Right ventricle myocardium inferior (tissue), 1 donor: Measurements from ENCODE around the gene LIPG. TPM values are rescaled to one million over a fixed set of nuclear protein-coding genes. Genes with fewer than 3 reads are reported as not detected.
A peak's percentile ranks its signal among the peaks of the same experiment; 100 is the strongest.

Experiments used
- ATAC-seq: fragments of 200-7000 bp; cut with Tn5 transposase; one replicate; pipeline ENCODE4 v1.9.1; 2020; ENCODE audit warnings: mild to moderate bottlenecking, moderate library complexity
- DNase-seq: peaks from one replicate; pipeline ENCODE4 v3.0.0; 2021; ENCODE audit errors: missing footprints
- intact Hi-C: fragments of 100-400 bp; cut with DNase I; formaldehyde crosslinking; loops from one replicate; pipeline ENCODE4 v1.11.0; 2022
- total RNA-seq: library from RNA; stranded (reverse); fragmentation: NEBNext Ultra II Directional; extraction: Animal tissue kit (Norgen Biotek cat#: 25700); gene quantifications from one replicate; pipeline ENCODE4 v1.2.1, GENCODE V29; 2021
- donor health status: DM: no; HTN: yes; CAD: no; lungs with severe emphysema.

Gene LIPG
- total RNA-seq, 1 donor from 2014 or later, result not detected

DNA sequence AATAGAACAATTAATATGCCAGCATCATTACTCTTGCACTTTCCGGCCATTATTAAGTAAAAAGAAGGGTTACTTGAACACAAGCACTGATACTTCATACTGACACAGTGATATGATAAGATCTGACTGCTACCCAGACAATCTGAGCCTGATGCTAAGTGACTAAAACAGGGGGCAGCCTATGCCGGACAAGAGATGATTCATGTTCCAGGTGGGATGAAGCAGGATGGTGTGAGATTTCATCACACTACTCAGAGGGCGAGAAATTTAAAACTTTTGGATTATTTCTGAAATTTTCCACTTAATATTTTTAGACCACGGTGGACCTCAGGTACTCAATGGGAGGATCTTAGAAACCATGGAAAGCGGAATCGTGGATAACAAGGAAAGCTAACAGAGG, 61.7 kb downstream of the LIPG start:
- intact Hi-C loops, result no loop called here
- DNase-seq, result no peak
- no peak for ATAC-seq

DNA sequence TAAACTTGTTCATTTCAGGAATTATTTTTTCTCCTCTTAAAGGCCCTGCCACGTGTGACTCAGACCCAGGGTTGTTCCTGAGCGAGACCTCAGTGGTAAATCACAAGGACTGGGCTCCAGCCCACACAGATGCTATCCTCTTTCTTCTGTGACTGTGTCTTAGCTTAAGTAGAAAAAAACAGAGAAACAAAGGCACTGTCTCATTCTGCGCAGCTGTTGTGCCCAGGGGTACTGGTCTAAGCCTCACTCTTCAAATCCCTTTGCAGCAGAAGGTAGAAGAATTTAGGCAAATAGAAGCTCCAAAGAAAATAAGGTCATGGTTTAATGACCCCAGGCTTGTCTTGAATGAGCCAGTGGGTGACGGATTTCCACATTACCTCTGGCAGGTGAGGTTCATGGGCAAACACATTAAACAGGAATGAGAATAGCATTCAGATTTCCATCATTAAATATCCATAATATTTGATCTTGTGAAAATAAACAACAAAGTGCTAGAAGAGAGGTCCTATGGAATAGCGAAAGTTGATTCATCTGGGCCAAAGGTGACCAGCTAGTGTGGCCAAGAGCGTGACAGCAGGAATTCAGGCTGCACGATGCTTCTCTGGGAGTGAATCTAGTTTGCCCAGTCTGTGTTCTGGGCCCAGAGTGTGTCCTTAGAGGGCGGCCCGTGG, 63.3 kb downstream of the LIPG start:
- intact Hi-C loops, result no loop called here
- no peak for DNase-seq
- no peak for ATAC-seq

DNA sequence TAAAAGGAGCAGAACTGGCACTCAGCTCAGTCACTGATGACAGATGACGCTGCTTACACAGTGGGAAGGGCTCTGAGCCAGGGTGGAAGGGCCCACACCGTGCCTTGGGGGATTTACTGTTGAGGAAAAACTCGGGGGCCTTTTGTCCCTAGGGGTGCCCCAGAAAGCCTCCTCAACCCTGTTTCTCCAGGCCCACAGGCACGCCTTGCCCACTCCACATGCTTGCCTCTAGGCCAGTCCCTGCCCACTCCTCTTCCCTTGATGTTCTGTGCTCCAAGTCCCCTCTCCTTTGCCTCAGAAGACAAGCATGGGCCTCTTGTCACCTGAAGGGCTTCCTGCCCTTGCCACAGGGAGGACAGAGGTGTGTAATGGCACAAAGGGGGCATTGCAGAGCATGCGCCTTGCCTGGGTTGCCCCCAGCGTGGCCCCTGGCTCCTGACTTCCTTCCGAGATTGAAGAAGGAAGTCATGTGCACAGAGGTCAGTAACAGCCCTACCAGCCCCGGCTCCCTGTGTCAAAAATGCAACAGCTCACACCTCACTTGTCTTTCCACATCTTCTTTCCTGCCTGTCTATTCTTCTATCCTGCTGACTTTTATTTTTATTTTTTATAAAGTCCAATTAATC, 65.1 kb downstream of the LIPG start:
- ATAC-seq (no peak), DNase-seq (no peak)
- intact Hi-C loops, result no loop called here

DNA sequence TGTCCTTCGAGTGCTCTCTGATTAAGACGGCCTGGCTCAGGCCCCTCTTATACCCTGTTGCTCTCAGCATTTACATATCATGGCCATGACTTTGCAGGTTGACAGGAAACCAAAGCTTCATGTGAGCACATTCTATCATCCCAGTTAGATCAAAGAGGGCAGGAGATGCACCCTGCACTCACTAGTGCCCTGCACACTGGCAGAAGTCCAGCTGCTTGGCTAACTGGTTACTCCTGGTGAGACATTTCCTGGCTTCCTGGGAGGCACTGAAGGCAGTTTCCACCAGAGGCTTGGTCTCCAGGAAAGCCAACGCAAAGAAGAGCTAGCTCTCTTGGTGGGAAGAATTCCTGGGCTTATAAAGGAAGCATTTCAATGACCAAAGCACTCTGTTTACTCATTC, 66.3 kb downstream of the LIPG start:
- intact Hi-C loops, result no loop called here
- ATAC-seq (no peak), DNase-seq (no peak)

DNA sequence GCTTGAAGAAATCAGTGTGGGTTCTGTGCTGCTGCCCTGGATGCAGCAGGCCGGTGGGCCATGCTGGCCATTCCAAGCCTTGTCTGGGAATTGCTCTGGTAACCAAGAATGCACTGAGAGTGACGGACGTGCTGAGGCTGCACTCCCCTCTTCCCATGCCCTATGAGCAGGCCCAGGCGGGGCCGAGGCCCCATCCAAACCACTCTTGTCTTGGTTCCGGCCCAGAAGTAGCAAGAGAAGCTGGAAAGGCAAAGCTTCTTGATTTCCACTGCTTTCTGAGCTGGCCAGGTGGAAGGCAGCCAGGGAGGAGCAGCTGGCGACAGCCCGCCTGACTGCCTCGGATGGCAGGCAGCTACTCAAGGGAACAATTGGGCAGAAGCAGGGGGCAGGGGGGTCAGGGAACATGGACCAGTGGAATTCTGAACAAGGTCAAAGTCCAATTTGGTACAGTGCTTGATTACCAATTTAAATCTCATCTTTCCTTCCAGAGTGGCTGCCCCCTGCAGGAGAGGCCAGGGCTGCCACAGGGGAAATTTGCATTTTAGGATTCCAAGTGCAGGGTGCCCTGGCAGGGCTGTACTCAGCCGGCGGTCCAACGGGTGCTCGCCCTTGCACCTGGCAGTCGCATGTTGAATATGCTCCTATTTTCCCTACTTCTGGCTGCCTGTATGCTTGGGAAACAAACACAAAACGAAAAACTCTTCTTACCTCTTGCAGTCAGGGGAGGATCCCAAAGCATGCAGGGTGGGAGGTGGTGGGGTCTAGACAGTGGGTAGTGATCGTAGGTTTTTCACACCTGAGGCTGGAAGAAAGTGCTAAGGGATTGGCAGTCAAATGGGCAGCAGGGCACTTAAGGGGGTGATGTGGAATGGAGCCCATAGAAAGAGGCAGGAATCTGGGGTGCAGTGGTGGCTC, 67.3 kb downstream of the LIPG start:
- DNase-seq, result no peak

DNA sequence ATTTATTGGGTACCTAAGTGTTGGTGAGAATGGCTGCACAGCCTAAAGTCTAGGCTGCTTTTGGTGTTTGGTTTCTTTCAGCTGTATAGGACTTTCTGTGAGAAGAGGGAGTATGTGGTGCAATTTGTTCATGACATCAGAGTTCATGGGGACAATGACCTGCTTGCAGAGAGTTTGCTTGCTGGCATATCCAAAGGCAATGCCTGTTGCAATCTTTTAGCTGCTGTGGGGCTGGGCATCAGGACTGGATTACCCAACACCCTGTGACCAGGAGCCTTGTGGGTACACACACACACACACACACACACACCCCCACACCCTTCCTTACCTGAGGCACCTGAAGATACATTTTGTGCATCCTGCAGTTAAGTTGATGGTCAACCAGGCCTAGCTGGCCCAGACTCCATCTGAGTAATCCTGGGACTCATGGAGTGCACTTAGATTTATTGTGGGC, 68.4 kb downstream of the LIPG start:
- peak; percentile 19 for ATAC-seq
- DNase-seq, result no peak
- intact Hi-C loops, result no loop called here

More for the DNA sequence above, 67.3 kb downstream of the LIPG start:
- intact Hi-C loops, result no loop called here
- peak; percentile 58 for ATAC-seq

DNA sequence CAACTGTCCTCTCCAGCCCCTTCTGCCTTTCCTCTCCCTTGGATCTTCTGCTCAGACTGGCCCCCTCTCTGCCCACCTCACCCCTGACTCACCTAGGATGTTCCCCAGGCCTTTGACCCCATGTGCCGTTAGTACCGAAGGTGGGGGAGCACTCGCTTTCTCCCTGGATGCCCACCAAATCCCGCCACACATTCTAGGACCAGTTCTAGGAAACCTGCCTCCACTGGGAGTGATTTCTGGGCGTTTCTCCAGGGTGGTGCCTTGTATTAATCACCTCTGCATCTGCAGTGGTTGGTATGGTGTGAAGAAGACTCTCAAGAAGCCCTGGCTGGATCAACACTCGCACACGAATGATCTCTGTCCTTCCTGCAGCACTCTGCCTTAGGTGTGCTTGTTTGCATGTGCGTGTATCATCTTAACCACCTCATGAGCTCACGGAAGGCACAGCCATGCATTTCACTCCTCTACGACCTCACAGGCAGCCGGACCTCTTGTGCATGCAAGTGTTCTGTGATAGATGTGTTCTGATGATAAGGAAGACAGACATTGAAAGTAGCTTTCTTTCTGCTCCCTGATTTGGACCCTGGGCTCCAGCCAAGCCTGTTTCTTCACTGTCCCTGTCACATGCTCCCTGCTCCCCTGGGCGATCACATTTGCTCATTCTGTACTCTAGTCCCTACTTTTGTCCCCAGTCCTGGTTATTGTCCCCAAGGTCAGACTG, 69.4 kb downstream of the LIPG start:
- ATAC-seq, result no peak

DNA sequence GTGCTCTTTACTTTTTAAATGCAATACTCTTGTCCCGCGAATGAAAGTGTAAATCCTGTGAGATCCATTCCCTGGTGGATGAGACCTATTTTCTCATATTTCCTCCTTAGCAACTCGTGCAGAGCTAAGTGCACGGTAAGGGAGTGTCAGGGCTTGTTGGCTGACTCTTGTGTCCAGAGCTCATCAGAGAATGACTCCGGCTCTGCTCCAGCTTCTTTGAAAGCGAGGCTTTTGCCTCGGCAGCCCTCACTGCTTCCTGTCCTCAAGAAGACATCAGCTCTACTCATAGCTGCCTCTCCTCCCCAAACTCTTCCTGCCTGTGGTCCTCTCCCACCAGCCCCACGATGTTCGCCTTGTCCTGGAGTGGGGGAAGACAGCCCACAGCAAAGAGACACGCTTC, 70.7 kb downstream of the LIPG start:
- ATAC-seq, result peak; percentile 34
- DNase-seq, result no peak
- intact Hi-C loops, result no loop called here

More for the DNA sequence above, 69.4 kb downstream of the LIPG start:
- intact Hi-C loops, result no loop called here
- DNase-seq, result no peak

DNA sequence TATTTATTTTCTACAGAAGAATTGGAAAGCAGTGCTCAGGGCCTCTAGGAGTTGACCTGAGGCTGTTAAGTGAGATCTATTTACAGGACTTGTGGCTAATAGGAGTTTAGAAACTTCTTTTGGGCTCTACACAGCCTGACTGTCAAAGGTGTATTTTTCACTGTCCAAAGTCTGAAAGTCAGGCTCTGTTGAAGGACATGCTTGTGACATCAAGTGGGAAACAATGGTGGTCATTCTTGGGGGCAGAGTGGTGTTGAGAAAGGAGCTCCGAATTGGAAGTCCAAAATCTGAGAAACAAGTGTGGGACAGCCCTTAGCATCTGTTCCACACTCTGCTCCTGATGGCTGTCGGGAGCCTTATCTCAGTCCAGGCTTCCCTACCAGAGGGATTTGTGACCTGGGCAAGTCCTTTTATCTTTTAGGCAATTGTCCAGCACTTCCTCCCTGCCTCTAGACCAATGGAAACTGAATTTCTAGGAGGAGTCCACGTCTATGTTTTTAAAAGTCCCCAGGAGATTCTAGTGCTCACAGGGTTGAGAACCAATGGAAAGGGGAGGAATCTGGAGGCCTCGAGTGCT, 76.4 kb downstream of the LIPG start:
- ATAC-seq (no peak), DNase-seq (no peak)
- intact Hi-C loops, result no loop called here

DNA sequence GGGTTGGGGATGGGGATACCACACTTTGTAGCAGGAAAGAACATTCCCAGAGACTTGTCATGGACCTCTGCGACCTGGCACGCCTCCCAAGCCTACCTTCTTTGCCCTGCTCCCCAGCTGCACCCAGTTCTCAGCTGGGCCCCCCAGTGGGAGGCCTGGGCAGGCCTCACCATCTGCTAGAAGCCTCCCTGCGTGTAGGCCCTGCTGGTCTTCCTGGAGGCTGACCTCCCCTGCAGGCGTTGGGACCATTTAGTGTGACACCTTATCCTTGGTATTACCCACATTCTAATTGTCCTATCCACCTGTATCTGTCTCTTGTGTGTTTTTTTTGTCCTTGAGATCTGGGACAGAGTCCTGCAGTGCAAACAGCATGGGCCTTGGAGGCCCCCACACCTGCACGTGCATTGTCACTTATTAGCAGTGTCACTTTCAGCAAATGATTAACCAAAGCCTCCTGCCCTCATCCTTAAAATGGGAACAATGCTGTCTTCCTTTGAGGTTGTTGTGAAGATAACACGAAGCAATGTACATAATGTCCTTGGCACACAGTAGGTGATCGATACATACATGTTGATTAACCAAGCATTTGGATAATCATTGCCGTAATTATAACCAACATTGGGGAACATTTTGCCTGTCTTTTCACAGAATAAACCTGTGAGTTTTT, 77.2 kb downstream of the LIPG start:
- no peak for ATAC-seq
- intact Hi-C loops, result no loop called here
- no peak for DNase-seq

DNA sequence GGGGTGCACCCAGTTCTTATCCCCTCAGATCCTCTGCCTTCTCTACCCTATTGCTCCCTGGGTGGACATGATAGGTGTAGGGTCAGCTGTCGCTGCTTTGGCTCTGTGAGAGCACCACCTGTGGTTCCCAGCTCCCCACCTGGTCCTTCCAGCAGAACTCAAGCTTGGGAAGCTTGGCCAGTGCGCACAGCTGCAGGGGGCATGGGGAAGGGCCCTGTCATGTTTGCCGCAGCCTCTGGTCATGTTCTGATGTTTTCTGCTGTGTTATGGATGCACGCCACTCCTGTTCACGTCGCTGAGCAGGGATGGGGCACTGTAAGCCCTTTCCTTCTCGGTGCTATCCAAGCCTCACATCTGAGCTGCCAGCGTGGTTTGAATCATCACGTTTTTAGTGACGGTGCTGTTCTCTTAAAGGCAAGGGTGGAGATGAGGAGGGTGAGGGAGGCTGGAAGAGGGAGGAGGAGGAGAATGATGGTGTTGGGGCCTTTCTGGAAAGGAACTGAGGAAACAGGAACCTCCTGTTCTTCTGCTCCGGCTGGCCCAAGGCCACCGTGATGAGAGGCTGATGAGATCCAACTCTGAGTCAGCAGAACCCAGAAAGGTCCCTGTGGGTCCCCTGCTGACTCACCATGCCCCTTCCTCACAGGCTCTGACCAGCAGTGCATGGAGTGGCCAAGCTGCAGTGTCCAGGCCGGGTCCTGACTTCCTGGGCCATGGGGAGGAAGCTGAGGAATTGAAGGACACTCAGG, 78.0 kb downstream of the LIPG start:
- peak; percentile 64 for ATAC-seq

DNA sequence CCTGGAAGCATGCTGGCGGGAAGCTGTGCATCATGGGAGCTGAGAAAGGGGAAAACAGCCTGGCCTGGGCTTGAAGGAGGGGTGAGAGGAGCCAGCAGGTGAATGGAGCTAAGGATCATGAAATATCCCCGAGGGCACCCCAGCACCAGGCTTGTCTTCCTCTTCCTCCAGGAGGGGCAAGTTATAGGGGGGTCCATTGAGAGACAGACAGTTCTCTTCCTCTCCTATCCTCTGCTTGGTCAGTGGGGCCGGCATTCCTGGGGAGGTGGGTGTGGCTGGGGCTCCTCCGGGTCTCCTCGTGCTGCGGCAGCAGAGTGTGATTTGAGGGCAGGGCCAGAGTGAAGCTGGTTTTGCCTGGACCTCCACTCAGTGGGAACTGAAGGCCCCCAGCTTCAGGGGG, 78.9 kb downstream of the LIPG start:
- intact Hi-C loops, result no loop called here

More for the DNA sequence above, 78.0 kb downstream of the LIPG start:
- intact Hi-C loops, result no loop called here
- no peak for DNase-seq

DNA sequence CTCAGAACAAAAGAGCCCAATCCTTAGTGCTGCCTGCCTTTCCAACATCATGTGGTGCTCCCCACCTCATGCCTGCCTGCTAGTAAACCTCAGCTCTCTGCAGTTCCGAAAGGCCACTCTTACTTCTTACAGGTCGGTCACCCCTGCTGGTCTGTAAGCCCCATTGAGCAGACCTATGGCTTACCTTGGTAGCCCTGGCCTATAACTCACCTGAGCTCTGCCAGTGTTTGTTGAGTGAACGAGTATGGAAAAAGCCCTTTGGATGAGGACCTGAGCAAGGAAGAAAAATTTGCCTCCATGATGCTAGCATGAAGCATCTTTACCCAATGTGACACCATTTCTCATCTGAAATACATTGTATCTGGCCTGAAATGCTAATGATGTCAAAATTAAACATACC, 83.3 kb downstream of the LIPG start:
- ATAC-seq, result no peak
- intact Hi-C loops, result no loop called here
- DNase-seq, result no peak

More for the DNA sequence above, 78.9 kb downstream of the LIPG start:
- no peak for DNase-seq
- no peak for ATAC-seq

DNA sequence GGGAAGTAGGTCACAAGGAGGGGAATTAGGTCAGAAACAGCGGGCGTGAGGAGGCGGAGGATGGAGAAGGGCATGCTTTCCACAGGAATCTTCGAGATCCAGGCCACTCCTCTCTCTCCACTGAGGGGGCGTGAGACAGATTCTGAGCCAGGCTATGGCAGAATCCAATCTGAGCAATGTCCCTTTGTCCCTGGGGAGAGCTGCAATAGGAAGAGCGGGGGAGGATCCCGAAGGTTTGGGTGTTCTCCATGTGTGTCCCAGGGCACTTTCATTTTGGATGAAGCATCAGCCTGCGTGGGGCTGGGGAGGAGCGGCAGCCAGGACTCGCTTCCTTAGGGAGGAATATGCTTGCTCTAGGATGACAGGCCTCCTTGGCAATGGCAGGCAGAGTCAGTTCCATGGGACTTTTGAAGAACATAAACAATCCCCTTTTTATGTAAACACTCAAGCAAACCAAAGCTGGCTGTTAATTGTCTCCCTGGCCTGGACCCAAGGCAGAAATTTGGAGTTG, 84.0 kb downstream of the LIPG start:
- DNase-seq (peak; percentile 82), ATAC-seq (peak; percentile 89)
- intact Hi-C loops, result no loop called here

DNA sequence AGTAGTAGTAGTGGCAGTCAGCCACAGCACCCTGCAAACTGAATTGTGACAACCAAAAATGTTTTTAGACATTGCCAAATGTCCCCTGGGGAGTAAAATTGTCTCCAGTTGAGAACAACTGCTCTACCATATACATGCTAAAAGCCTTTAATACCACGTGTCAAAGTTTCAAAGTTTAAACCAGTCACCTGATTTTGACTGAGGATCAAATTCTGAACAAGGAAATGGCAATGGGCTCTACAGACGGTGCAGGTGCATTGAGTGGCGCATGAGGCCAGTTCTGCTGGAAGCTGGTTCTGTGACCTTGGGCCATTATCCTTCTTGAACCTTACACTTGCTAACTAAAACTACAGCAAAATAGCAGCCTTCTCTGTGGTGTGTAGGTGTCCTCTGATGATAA, 85.0 kb downstream of the LIPG start:
- intact Hi-C loops, result no loop called here
- DNase-seq (no peak), ATAC-seq (no peak)

DNA sequence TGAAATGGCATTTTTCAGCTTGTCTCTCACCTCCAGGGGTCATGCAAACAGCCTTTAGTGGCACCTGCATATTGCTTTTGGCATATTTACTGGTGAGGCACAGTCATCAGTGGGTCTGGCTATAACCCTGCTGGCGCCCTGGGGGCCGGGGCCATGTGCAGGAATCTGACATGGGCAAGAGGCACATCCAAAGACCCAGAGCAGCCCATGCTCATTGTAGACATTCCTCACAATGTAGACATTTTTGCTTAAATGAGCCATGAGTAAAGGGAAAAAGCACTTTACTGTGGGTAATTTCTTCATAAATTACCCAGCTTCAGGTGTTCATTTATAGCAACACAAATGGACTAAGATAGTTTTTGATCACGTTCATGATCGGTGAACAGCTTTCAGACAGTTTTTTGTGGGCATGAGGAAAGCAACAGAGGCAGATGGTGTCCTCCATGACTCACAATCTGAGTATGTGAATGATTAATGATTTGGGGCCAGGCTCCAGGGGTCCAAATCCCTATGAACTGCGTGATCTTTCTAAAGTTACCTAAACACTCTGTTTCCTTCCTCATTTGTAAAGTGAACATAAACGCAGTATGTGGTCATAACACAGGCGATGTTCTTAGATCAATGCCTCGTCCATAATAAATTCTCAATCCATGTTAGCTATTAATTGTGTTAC, 85.8 kb downstream of the LIPG start:
- no peak for DNase-seq
- intact Hi-C loops, result no loop called here
- ATAC-seq, result no peak

DNA sequence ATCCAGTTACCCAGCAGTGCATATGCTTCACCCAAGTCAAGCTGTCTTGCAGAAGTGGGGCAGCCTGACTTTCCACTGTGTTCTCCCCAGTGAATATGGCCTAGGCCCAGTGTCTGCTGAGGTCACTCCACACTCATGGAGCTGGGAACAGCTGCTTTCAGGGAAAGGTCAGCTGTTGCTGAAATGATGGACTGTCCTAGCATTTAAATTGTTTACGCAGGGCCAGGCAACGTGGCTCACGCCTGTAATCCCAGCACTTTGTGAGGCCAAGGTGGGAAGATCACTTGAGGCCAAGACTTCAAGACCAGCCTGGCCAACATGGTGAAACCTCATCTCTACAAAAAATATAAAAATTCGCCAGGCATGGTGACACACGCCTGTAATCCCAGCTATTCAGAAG, 86.5 kb downstream of the LIPG start:
- DNase-seq (no peak), ATAC-seq (peak; percentile 74)
- intact Hi-C loops, result no loop called here
